GM18517 (cell line): ENCODE data around the gene SYNGR2.
A peak's percentile ranks its signal among the peaks of the same experiment; 100 is the strongest.

Source experiments
- ATAC-seq: cut with Tn5 transposase; IDR thresholded peaks from one replicate; pipeline ENCODE4 v1.9.1; 2021; ENCODE audit warnings: mild to moderate bottlenecking, moderate library complexity; ENCODE audit not compliant: unreplicated experiment

Gene SYNGR2

DNA sequence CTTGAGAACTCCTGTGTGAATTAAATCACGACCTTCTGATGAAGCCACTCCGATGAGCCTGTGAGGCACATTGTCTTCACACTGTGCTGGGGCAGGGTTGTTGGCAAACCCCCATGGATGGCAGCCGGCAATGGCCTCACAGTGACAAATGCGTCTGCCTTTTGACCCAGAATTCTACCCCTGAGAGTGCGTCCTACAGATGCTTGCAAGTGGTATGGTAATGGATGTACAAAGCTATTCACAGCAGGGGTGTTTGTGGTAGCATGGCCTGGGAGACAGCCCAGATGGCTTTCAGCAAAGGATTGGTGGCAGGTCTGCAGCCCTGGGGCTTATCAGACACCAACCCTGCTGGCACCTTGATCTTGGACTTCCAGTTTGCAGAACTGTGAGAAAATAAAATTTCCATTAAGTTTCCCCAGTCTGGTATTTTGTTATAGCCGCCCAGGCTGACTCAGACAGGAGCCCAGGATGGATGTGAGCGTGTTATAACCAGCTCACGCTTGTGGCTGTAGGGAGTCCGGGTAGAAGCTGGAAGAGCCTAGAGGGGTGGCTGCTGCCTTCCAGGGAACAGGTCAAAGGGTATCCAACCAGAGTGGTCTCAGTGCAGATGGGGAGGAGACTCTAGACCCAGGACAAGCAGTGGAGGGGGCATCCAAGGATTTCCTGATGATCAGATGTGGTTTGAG is 28.9 kb downstream of the SYNGR2 start:
- ATAC-seq, result no peak

DNA sequence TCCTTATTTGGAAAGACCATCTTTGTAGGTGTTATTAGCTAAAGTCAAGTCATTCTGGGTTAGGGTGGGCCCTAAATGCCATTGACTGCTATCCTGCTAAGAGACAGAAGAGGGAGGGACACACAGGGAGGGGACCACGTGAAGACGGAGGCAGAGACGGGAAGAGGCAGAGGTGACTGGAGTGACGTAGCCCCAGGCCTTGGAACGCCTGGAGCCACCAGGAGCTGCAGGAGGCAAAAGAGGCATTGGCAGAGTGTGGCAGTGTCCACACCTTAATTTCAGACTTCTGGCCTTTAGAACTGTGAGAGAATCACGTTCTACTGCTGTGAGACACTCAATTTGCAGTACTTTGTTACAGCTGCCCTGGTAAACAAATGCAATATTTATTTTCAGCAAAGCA is 32.1 kb downstream of the SYNGR2 start:
- ATAC-seq, result no peak

DNA sequence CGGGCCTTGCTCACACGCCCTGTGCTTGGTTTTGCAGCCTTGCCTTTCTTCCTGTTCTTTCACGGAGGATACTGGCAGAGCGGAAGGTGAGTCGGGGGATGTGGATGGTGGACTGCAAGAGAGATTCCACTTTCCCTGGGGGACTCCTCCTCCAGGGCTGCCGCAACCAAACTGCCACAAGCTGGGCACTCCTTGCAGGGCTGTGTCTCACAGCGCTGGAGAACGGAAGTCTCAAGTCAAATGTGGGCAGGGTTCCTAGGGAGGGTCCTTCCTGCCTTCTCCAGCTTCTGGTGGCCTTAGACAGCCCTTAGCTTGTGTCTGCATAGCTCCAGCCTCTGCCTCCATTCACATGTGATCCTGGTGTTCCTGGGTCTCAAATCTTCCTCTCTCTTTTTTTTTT is 34.3 kb downstream of the SYNGR2 start:
- no peak for ATAC-seq

DNA sequence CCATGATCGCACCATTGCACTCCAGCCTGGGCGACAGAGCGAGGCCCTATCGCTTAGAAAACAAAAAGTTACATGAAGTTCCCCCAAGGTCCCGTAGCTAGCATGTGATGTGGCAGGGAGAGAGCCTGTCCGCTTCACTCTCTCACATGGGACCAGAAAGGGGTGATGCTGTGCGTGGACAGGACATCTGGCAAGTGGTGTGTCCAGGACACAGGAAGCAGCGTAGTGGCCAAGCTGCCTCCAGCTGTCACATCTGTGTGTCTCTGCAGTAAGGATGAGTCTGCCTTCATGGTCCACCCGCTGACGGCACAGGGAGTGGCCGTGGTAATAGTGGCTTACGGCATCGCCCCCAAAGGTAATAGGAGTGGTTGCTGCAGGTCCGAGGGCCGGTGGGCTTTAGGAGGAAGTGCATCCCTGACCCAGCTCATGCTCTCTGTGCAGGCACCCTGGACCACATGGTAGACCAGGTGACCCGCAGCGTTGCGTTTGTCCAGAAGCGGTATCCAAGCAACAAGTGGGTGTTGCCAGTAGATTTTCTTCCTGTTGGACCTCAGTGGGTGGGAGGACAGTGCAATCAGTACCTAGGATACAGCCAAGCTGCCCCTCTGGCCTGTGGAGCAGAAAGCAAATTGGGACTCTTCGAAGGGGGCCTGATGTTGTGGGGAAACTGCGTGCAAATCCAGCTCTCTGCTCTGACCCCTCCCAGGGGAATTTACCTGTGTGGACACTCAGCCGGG is 36.2 kb downstream of the SYNGR2 start:
- no peak for ATAC-seq

DNA sequence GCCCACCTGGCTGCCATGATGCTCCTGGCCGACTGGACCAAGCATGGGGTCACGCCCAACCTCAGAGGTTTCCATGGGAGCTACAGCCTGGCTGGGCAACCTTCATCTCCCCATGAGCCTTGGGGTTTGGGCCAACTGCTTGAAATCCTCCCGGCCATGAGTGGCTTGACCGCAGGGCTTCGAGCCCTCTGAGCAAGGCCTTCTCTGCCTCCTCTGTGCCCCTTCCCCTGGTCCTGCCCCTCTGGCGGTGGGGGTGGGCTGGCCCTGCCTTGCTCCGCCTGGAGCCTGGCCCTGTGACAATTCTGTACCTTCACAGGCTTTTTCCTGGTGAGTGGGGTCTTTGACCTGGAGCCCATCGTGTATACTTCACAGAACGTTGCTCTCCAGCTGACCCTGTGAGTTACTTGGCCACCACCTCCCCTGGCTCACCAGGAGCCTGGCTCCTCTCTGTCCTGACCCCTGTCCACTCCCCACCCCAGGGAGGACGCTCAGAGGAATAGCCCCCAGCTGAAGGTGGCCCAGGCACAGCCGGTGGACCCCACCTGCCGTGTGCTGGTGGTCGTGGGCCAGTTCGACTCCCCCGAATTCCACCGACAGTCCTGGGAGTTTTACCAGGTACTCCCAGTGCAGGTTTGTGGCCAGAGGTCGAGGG is 36.9 kb downstream of the SYNGR2 start:
- no peak for ATAC-seq

DNA sequence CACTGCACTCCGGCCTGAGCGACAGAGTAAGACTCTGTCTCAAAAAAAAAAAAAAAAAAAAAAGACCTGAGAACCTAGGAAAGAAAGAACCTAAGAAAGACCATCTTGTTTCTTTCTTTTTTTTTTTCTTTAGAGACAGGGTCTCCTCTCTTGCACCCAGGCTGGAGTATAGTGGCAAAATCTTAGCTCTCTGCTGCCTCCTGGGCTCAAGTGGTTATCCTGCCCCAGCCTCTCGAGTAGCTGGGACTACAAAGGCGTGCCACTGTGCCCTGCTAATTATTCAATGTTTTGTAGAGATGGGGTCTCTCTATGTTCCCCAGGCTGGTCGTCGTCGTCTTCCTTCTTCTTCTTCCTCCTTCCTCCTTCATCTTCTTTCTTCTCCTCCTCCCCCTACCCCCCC is 37.9 kb downstream of the SYNGR2 start:
- no peak for ATAC-seq

DNA sequence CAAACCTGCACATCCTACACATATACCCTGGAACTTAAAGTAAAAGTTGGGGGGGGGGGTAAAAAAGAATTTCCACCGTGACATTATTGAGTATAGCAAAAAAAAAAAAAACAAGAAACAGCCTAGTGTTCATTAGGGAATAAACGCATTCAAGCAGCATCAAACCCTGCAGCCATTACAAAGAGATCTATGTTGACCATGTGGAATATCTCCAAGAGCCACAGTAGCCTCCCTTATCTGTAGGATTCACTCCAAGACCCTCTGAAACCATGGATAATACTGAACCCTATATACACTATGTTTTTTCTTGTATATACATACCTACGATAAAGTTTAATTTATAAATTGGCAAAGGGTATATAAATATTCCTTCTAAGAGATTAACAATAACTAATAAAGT is 40.1 kb downstream of the SYNGR2 start:
- ATAC-seq, result no peak

DNA sequence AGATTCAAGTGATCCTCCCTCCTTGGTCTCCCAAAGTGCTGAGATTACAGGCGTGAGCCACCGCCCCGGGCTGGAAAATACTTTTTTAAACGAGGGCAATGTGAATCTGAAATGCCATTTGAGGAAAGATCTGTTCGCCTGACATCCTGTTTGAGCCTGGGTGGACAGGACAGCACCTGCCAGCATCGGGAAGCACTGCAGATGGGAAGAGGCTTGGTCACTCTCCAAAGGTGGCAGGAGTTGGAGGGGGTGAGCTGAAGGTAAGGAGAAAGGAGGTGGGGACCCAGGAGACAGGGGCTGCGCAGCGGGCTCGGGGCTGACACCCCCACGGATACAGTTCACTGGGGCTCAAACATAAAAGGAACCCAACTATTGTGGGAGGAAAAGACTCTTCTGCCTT is 41.7 kb downstream of the SYNGR2 start:
- no peak for ATAC-seq

DNA sequence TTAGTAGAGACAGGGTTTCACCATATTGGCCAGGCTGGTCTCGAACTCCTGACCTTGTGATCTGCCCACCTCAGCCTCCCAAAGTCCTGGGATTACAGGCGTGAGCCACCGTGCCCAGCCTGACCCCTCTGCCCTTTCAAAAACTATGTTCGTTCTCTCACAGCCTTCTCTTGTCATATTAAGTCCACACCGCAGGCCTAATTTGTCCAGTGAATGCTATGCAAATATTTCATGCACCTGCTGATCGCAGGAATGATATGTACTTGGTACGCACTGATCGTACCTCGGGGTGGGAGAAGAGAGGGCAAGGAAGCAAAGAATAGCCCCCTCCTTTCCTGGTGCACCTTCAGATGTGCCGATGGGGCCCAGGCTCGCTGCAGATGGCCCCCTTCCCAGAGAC is 42.7 kb downstream of the SYNGR2 start:
- no peak for ATAC-seq

DNA sequence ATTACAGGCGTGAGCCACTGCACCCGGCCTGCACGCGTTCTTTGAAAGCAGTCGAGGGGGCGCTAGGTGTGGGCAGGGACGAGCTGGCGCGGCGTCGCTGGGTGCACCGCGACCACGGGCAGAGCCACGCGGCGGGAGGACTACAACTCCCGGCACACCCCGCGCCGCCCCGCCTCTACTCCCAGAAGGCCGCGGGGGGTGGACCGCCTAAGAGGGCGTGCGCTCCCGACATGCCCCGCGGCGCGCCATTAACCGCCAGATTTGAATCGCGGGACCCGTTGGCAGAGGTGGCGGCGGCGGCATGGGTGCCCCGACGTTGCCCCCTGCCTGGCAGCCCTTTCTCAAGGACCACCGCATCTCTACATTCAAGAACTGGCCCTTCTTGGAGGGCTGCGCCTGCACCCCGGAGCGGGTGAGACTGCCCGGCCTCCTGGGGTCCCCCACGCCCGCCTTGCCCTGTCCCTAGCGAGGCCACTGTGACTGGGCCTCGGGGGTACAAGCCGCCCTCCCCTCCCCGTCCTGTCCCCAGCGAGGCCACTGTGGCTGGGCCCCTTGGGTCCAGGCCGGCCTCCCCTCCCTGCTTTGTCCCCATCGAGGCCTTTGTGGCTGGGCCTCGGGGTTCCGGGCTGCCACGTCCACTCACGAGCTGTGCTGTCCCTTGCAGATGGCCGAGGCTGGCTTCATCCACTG is 45.8 kb downstream of the SYNGR2 start, which contains the start of gene BIRC5:
BIRC5 (plus strand) TSS at position 238 of the 690 bp plus-strand sequence; CDS start at position 302, 64 bp downstream.
- peak; percentile 59 for ATAC-seq

DNA sequence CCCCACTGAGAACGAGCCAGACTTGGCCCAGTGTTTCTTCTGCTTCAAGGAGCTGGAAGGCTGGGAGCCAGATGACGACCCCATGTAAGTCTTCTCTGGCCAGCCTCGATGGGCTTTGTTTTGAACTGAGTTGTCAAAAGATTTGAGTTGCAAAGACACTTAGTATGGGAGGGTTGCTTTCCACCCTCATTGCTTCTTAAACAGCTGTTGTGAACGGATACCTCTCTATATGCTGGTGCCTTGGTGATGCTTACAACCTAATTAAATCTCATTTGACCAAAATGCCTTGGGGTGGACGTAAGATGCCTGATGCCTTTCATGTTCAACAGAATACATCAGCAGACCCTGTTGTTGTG is 46.3 kb downstream of the SYNGR2 start:
- no peak for ATAC-seq

DNA sequence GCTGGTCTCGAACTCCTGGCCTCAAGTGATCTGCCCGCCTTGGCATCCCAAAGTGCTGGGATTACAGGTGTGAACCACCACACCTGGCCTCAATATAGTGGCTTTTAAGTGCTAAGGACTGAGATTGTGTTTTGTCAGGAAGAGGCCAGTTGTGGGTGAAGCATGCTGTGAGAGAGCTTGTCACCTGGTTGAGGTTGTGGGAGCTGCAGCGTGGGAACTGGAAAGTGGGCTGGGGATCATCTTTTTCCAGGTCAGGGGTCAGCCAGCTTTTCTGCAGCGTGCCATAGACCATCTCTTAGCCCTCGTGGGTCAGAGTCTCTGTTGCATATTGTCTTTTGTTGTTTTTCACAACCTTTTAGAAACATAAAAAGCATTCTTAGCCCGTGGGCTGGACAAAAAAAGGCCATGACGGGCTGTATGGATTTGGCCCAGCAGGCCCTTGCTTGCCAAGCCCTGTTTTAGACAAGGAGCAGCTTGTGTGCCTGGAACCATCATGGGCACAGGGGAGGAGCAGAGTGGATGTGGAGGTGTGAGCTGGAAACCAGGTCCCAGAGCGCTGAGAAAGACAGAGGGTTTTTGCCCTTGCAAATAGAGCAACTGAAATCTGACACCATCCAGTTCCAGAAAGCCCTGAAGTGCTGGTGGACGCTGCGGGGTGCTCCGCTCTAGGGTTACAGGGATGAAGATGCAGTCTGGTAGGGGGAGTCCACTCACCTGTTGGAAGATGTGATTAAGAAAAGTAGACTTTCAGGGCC is 51.2 kb downstream of the SYNGR2 start:
- no peak for ATAC-seq
